Vagina (tissue), 2 donors: ENCODE data around the gene GPRC5C. TPM values are rescaled to one million over a fixed set of nuclear protein-coding genes. Genes with fewer than 3 reads are reported as not detected.

ENCODE experiments used
- DNase-seq, 2 donors: peaks; one replicate each; pipeline ENCODE4 v3.0.0-alpha.2; 2017; ENCODE audit errors: extremely low spot score in 2 of 2
- H3K27ac ChIP-seq: fragments of 200-600 bp; sonication (generic); one replicate; pipeline ENCODE4 v1.5.1; 2019
- H3K27me3 ChIP-seq: fragments of 200-600 bp; sonication (generic); one replicate; pipeline ENCODE4 v1.5.1; 2019
- H3K36me3 ChIP-seq, 2 donors: fragments of 200-600 bp; sonication (generic); one replicate each; pipeline ENCODE4 v1.5.1; 2017 to 2019
- H3K4me1 ChIP-seq: fragments of 200-600 bp; sonication (generic); one replicate; pipeline ENCODE4 v1.5.1; 2019
- H3K4me3 ChIP-seq, 2 donors: fragments of 200-600 bp; sonication (generic); 1 replicate in 1 of 2; 2 replicates in 1 of 2; pipeline ENCODE4 v1.5.1; 2016 to 2019
- H3K9me3 ChIP-seq: fragments of 200-600 bp; sonication (generic); one replicate; pipeline ENCODE4 v1.5.1; 2019
- POLR2A ChIP-seq, 2 donors: fragments of 450-650 bp; IDR thresholded peaks; one replicate each; pipeline ENCODE4 v1.6.1; 2017; ENCODE audit warnings: antibody characterized with exemption in 2 of 2, mild to moderate bottlenecking in 2 of 2, moderate library complexity in 2 of 2
- POLR2AphosphoS5 ChIP-seq, 2 donors: sonication (generic); formaldehyde crosslinking; IDR thresholded peaks; one replicate each; pipeline ENCODE4 v1.9.0; 2017; ENCODE audit warnings: antibody characterized with exemption in 2 of 2, mild to moderate bottlenecking in 2 of 2, low read depth in 1 of 2; ENCODE audit not compliant: insufficient read depth in 1 of 2
- intact Hi-C: fragments of 100-400 bp; cut with DNase I; formaldehyde crosslinking; loops from one replicate; pipeline ENCODE4 v1.15.1; 2023
- total RNA-seq: library from RNA; depleted of rRNA; stranded (reverse); fragments of >200 nt; gene quantifications from one replicate; pipeline ENCODE4 v1.2.3, GENCODE V29; 2016
- TF ChIP-seq, protein P1 (sequence below), 3 experiments: fragments of 450-650 bp in 2 of 3; fragments of 200-600 bp in 1 of 3; sonication (generic) in 1 of 3; IDR thresholded peaks; one replicate each; pipeline ENCODE4 v1.5.1; 2017 to 2019; ENCODE audit warnings: antibody characterized with exemption in 3 of 3, mild to moderate bottlenecking in 2 of 3, moderate library complexity in 2 of 3

The GPRC5C gene
- total RNA-seq, 1 donor from 2014 or later = 27.5 TPM

DNA sequence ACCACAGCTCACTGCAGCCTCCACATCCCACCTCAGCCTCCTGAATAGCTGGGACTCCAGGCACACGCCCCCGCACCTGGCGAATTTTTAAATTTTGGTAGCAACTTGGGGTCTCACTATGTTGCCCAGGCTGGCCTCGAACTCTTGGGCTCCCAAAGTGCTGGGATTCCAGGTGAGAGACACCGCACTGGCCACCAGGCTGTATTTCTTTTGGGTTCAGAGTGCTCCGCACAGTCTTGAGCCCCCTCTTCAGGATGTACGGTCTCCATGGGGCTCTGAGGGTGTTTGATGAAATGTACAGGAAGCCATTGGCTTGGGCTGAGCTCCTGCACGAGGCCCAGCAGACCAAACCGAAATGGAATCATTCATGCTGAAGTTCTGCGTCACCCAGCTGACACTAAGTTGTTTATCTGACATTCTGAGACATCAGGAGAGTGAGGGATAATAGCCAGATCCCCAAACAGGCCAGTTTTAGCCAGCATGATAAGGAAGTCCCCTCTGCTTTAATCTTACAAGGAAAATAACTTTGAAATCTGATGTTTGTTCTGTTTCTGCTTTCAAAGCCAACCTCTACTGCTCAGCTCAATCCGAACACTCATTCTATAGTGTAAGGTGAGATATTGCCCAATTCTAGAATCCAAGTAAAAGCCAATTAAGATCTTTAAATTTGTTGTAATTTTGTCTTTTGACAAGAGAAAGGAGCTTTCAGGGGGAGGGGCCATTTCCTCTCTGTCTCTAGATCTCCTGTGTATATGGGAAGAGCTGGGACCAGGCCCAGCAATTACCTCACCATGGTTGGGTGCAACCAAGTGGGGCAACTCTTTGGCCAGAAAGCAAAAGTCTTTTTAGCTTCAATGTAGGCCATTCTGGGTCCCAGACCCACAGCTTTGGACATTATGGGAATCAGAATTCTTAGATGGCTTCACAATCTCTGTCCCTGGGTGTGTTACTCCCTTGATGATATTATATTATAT is 40.9 kb upstream of the GPRC5C start:
- Histone ChIP-seq H3K27me3 (no peaks in the 10 kb centered on the region), H3K27ac (no peak overlapping the region), H3K36me3 (no peaks in the 10 kb centered on the region), H3K4me1 (no peaks in the 10 kb centered on the region), H3K4me3 (no peak overlapping the region), H3K9me3 (no peaks in the 10 kb centered on the region)
- TF ChIP-seq POLR2A (IDR thresholded peaks at IDR 0.05) = no peak
- no peak for TF ChIP-seq POLR2AphosphoS5 (IDR thresholded peaks at IDR 0.05; ENCODE audit: insufficient read depth in 1 of 2, low read depth in 1 of 2)
- intact Hi-C loops = no loop called here
- DNase-seq = no peak

DNA sequence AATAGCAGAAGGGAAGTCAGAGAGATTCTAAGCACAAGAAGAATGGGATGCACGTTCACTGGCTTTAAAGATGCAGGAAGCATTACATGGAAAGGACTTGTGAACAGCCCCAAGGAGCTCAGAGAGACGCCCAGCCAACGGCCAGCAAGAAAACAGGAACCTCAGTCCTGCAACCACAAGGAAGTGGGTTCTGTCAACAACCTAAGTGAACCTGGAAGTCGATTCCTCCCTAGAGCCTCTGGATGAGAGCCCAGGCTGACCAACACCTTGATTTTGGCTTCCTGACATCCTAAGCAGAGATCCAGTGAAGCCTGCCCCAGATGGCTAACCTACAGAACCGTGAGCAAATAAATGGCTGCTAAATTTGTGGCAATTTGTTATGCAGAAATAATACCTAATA is 40.1 kb upstream of the GPRC5C start:
- DNase-seq = no peak
- intact Hi-C loops = no loop called here
- Histone ChIP-seq H3K27ac (no peak overlapping the region), H3K9me3 (no peaks in the 10 kb centered on the region), H3K27me3 (no peaks in the 10 kb centered on the region), H3K36me3 (no peaks in the 10 kb centered on the region), H3K4me3 (no peak overlapping the region), H3K4me1 (no peaks in the 10 kb centered on the region)
- TF ChIP-seq POLR2A (IDR thresholded peaks at IDR 0.05) (no peak), POLR2AphosphoS5 (IDR thresholded peaks at IDR 0.05; ENCODE audit: insufficient read depth in 1 of 2, low read depth in 1 of 2) (no peak)
- TF ChIP-seq, protein P1, sequence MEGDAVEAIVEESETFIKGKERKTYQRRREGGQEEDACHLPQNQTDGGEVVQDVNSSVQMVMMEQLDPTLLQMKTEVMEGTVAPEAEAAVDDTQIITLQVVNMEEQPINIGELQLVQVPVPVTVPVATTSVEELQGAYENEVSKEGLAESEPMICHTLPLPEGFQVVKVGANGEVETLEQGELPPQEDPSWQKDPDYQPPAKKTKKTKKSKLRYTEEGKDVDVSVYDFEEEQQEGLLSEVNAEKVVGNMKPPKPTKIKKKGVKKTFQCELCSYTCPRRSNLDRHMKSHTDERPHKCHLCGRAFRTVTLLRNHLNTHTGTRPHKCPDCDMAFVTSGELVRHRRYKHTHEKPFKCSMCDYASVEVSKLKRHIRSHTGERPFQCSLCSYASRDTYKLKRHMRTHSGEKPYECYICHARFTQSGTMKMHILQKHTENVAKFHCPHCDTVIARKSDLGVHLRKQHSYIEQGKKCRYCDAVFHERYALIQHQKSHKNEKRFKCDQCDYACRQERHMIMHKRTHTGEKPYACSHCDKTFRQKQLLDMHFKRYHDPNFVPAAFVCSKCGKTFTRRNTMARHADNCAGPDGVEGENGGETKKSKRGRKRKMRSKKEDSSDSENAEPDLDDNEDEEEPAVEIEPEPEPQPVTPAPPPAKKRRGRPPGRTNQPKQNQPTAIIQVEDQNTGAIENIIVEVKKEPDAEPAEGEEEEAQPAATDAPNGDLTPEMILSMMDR (IDR thresholded peaks at IDR 0.05) = no peak

DNA sequence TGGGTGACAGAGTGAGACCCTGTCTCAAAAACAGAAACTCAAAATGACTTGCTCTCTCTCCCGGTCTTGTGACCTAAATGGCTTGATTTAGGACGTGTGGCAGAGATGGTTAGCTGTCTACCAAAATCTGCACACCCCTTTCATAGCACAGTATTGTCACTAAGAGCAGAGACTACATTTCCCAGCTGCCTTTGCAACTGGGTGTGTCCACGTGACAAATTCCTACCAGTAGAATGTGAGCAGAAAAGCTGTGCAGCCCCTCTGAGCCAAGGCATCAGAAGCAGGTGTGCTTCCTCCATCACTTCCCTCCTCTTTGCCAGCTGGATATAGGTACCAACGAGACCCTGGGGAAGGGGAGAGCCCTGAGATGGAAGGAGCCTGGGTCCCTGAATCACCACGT is 39.0 kb upstream of the GPRC5C start:
- no peaks in the 10 kb centered on the region for H3K36me3 ChIP-seq
- no peaks in the 10 kb centered on the region for H3K9me3 ChIP-seq
- H3K4me3 ChIP-seq = no peak overlapping the region
- H3K27me3 ChIP-seq = no peaks in the 10 kb centered on the region
- DNase-seq = no peak
- intact Hi-C loops = no loop called here
- no peak for TF ChIP-seq POLR2A (IDR thresholded peaks at IDR 0.05)
- no peak for TF ChIP-seq POLR2AphosphoS5 (IDR thresholded peaks at IDR 0.05; ENCODE audit: insufficient read depth in 1 of 2, low read depth in 1 of 2)
- TF ChIP-seq, protein P1 (IDR thresholded peaks at IDR 0.05) = no peak
- H3K27ac ChIP-seq = no peak overlapping the region
- H3K4me1 ChIP-seq = no peaks in the 10 kb centered on the region

DNA sequence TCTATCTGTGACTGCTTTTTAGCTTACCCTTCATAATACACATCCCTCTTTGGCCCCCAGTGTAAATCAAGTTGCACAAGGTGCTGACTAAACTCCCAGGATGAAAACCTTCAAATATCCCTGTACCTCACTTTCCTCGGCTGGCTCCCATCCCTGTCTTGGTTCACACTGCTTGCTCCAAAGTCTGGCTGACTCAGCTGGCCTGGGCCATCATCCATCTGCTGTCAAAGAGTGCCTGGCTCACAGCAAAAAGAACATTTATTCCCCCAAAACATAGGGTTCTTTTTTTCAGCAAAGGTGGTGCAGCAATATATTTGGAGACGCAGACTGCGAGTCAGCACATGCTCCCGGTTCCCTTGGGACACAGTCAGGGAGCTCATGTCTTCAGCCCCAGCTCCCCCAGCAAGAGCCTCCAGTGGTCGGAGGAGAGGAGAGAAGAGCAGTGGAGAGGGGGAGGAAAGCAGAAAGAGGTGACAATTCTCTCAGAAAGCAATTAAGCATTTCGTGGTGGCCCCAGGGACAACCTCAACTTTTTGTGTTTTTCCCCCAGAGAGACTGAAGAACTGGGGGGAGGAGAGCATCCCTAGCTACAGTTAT is 38.4 kb upstream of the GPRC5C start:
- intact Hi-C loops = no loop called here

DNA sequence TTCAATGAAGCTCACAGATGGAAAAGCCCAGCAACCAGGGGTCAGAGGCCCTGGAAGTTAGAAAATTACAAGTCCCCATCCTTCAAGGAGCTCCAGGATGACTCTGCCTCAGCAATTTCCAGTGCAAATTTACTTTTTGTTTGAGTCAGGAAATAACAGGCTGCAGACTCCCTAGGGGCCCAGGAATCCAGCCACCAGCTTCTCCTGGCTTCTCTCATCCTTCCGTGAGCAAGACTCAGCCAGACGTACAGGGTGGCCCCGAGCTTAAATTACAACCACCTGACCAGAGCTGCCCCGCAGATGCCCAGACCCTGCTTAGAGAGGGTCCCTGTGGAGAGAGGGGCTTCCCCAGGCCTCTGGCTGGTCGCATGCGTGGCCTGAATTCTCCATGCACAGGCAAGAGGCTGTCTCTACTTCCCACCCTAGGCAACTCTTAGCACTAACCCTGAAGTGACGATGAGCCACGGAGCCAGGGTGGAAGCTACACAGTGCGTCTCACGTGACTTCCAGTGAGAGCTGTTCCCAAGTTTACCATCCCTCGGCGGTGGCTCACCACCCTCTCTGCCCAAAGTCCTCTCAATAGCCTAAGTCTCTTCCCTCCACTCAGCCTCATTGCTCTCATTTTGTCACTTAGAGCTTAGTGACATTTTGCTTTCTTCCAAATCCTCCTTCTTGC is 37.5 kb upstream of the GPRC5C start:
- Histone ChIP-seq H3K9me3 (no peaks in the 10 kb centered on the region), H3K27ac (no peak overlapping the region), H3K4me1 (no peaks in the 10 kb centered on the region), H3K27me3 (no peaks in the 10 kb centered on the region), H3K36me3 (no peaks in the 10 kb centered on the region), H3K4me3 (no peak overlapping the region)
- intact Hi-C loops = no loop called here
- TF ChIP-seq POLR2A (IDR thresholded peaks at IDR 0.05) (no peak), POLR2AphosphoS5 (IDR thresholded peaks at IDR 0.05; ENCODE audit: insufficient read depth in 1 of 2, low read depth in 1 of 2) (no peak)
- TF ChIP-seq, protein P1 (IDR thresholded peaks at IDR 0.05) = no peak
- DNase-seq = no peak

More for the DNA sequence above, 38.4 kb upstream of the GPRC5C start:
- no peak for DNase-seq
- no peaks in the 10 kb centered on the region for H3K27me3 ChIP-seq
- no peaks in the 10 kb centered on the region for H3K4me1 ChIP-seq
- no peaks in the 10 kb centered on the region for H3K36me3 ChIP-seq
- no peaks in the 10 kb centered on the region for H3K9me3 ChIP-seq
- TF ChIP-seq, protein P1 (IDR thresholded peaks at IDR 0.05) = no peak
- TF ChIP-seq POLR2A (IDR thresholded peaks at IDR 0.05) (no peak), POLR2AphosphoS5 (IDR thresholded peaks at IDR 0.05; ENCODE audit: insufficient read depth in 1 of 2, low read depth in 1 of 2) (no peak)
- H3K27ac ChIP-seq = no peak overlapping the region
- no peak overlapping the region for H3K4me3 ChIP-seq
